Measurements from ENCODE around the gene OR11H7.
"Not testable (repeated sequence)": the region's sequence is repeated elsewhere in the genome, so short reads cannot be mapped to it uniquely, and the experiment has no call there.

GRCh38 chr14:20235415-20235814 lies 6.6 kb downstream of the OR11H7 start:
- TF ChIP-seq POLR2A, CTCF (IDR thresholded peaks at IDR 0.05): not testable (repeated sequence)

Data from body of pancreas (tissue), 4 donors.